Neural cell (in vitro differentiated cells): ENCODE results near the gene ZNF862. TPM values are rescaled to one million over a fixed set of nuclear protein-coding genes. Genes with fewer than 3 reads are reported as not detected.
A peak's percentile ranks its signal among the peaks of the same experiment; 100 is the strongest.

Source experiments
- H2AFZ ChIP-seq: fragments of 200-600, 300-800 bp; sonication (generic), shearing (Covaris generic); 2 replicates; pipeline ENCODE4 v1.6.0; 2014; ENCODE audit warnings: low read depth, mild to moderate bottlenecking, antibody characterized with exemption, low read length, moderate library complexity
- H3F3A ChIP-seq: fragments of 200-600 bp; shearing (Covaris generic); 2 replicates; pipeline ENCODE4 v1.6.1; 2016; ENCODE audit warnings: mild to moderate bottlenecking, moderate library complexity, mixed read lengths, antibody characterized with exemption, low read length; ENCODE audit not compliant: insufficient read depth, poor library complexity, severe bottlenecking
- H3K27ac ChIP-seq: fragments of 200-600, 300-800 bp; sonication (generic), shearing (Covaris generic); 2 replicates; pipeline ENCODE4 v1.5.1; 2014; ENCODE audit warnings: mild to moderate bottlenecking, low read length, moderate library complexity
- H3K27me3 ChIP-seq: fragments of 300-800, 200-600 bp; sonication (generic), shearing (Covaris generic); 2 replicates; pipeline ENCODE4 v1.6.0; 2014; ENCODE audit warnings: mild to moderate bottlenecking, low read depth, low read length, moderate library complexity; ENCODE audit not compliant: insufficient read depth
- H3K36me3 ChIP-seq: fragments of 300-800, 200-600 bp; sonication (generic), shearing (Covaris generic); 2 replicates; pipeline ENCODE4 v1.5.1; 2014; ENCODE audit warnings: mild to moderate bottlenecking, antibody characterized with exemption, low read length, moderate library complexity; ENCODE audit not compliant: insufficient read depth
- H3K4me2 ChIP-seq: fragments of 300-800, 200-600 bp; sonication (generic), shearing (Covaris generic); 2 replicates; pipeline ENCODE4 v1.6.0; 2014; ENCODE audit warnings: mild to moderate bottlenecking, low read length
- H3K4me3 ChIP-seq: fragments of 300-800, 200-600 bp; sonication (generic), shearing (Covaris generic); 2 replicates; pipeline ENCODE4 v1.5.1; 2014; ENCODE audit warnings: mild to moderate bottlenecking, low read length, moderate library complexity
- H3K79me2 ChIP-seq: fragments of 200-600 bp; shearing (Covaris generic); replicated peaks from 2 replicates; pipeline ENCODE4 v1.6.0; 2014; ENCODE audit warnings: mild to moderate bottlenecking, low read length, moderate library complexity; ENCODE audit not compliant: insufficient read depth
- H3K9ac ChIP-seq: fragments of 300-800, 200-600 bp; sonication (generic), shearing (Covaris generic); 2 replicates; pipeline ENCODE4 v1.6.1; 2016; ENCODE audit warnings: mild to moderate bottlenecking, low read length, mixed read lengths
- H3K9me2 ChIP-seq: fragments of 200-600 bp; shearing (Covaris generic); 2 replicates; pipeline ENCODE4 v1.6.1; 2016; ENCODE audit warnings: mild to moderate bottlenecking, low read length, mixed read lengths; ENCODE audit not compliant: insufficient read depth
- H3K9me3 ChIP-seq: fragments of 200-600, 300-800 bp; sonication (generic), shearing (Covaris generic); 2 replicates; pipeline ENCODE4 v1.6.1; 2016; ENCODE audit warnings: mild to moderate bottlenecking, mixed run types, low read length, moderate library complexity, mixed read lengths
- H4K20me1 ChIP-seq: fragments of 200-600 bp; shearing (Covaris generic); 2 replicates; pipeline ENCODE4 v1.6.1; 2016; ENCODE audit warnings: mild to moderate bottlenecking, mixed run types; ENCODE audit not compliant: insufficient read depth
- EP300 ChIP-seq: fragments of 450-650 bp; conservative IDR thresholded peaks from 2 replicates; pipeline ENCODE4 v1.6.1; 2014; ENCODE audit warnings: antibody characterized with exemption, mild to moderate bottlenecking, moderate library complexity; ENCODE audit not compliant: poor library complexity, severe bottlenecking
- EZH2 ChIP-seq: fragments of 200-600, 300-800 bp; shearing (Covaris generic), sonication (generic); IDR thresholded peaks from 2 replicates; pipeline ENCODE4 v1.6.1; 2014; ENCODE audit warnings: antibody characterized with exemption, low read length, borderline replicate concordance, mild to moderate bottlenecking; ENCODE audit not compliant: insufficient read depth, poor library complexity, severe bottlenecking
- MXI1 ChIP-seq: fragments of 450-650 bp; conservative IDR thresholded peaks from 2 replicates; pipeline ENCODE4 v1.6.1; 2014; ENCODE audit warnings: antibody characterized with exemption, mild to moderate bottlenecking; ENCODE audit not compliant: poor library complexity, severe bottlenecking
- POLR2AphosphoS5 ChIP-seq: IDR thresholded peaks from 2 replicates; pipeline ENCODE4 v1.6.1; 2012
- RAD21 ChIP-seq: fragments of 450-650 bp; conservative IDR thresholded peaks from 2 replicates; pipeline ENCODE4 v1.6.1; 2014; ENCODE audit warnings: antibody characterized with exemption, mild to moderate bottlenecking, moderate library complexity
- SMC3 ChIP-seq: fragments of 450-650 bp; conservative IDR thresholded peaks from 2 replicates; pipeline ENCODE4 v1.6.1; 2014; ENCODE audit warnings: antibody characterized with exemption, mild to moderate bottlenecking, moderate library complexity; ENCODE audit not compliant: poor library complexity
- TAF1 ChIP-seq: IDR thresholded peaks from 2 replicates; pipeline ENCODE4 v1.6.1; 2012; ENCODE audit warnings: low read depth
- polyA plus RNA-seq: library from polyadenylated mRNA; depleted of rRNA; stranded (reverse); fragments of >200 nt; gene quantifications from 2 replicates; pipeline ENCODE4 v1.2.3, GENCODE V29; 2014
- TF ChIP-seq, protein P1 (sequence below): IDR thresholded peaks from 2 replicates; pipeline ENCODE4 v1.6.1; 2012; ENCODE audit warnings: borderline replicate concordance
- TF ChIP-seq, protein P2 (sequence below): fragments of 450-650 bp; IDR thresholded peaks from 2 replicates; pipeline ENCODE4 v1.5.1; 2014; ENCODE audit warnings: antibody characterized with exemption, mild to moderate bottlenecking, moderate library complexity; ENCODE audit not compliant: poor library complexity, severe bottlenecking

The ZNF862 gene
- polyA plus RNA-seq, 1 donor from 2014 or later: 19.0 TPM

DNA sequence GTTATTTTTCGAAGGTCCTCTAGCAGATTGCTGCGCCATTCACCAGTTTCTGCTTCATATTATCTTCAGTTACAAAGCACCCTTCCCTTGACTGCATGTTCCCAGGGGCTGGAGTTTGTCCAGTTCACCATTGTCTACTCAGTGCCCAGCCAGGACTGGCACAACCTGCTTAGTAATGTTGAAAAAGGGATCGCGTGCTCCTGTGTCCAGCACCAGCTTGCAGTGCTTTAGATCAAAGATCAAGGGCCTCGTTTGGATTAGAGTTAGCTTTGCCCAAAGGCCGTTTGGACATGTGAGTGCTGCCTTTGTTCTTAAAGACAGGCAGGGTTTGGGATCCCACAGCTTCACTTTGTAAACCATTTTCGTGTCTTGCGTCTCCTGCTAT is 36.5 kb downstream of the ZNF862 start:
- no peaks in the 10 kb centered on the region for H3K36me3 ChIP-seq
- no peak overlapping the region for H3K27ac ChIP-seq
- H3K4me2 ChIP-seq: peak overlapping the region; percentile 98
- H3K9ac ChIP-seq: peak overlapping the region; percentile 91
- TF ChIP-seq SMC3 (no peak), EP300 (no peak), MXI1 (no peak), RAD21 (no peak), POLR2AphosphoS5 (no peak), EZH2 (no peak), TAF1 (no peak)
- TF ChIP-seq, protein P1, sequence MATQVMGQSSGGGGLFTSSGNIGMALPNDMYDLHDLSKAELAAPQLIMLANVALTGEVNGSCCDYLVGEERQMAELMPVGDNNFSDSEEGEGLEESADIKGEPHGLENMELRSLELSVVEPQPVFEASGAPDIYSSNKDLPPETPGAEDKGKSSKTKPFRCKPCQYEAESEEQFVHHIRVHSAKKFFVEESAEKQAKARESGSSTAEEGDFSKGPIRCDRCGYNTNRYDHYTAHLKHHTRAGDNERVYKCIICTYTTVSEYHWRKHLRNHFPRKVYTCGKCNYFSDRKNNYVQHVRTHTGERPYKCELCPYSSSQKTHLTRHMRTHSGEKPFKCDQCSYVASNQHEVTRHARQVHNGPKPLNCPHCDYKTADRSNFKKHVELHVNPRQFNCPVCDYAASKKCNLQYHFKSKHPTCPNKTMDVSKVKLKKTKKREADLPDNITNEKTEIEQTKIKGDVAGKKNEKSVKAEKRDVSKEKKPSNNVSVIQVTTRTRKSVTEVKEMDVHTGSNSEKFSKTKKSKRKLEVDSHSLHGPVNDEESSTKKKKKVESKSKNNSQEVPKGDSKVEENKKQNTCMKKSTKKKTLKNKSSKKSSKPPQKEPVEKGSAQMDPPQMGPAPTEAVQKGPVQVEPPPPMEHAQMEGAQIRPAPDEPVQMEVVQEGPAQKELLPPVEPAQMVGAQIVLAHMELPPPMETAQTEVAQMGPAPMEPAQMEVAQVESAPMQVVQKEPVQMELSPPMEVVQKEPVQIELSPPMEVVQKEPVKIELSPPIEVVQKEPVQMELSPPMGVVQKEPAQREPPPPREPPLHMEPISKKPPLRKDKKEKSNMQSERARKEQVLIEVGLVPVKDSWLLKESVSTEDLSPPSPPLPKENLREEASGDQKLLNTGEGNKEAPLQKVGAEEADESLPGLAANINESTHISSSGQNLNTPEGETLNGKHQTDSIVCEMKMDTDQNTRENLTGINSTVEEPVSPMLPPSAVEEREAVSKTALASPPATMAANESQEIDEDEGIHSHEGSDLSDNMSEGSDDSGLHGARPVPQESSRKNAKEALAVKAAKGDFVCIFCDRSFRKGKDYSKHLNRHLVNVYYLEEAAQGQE: no peak
- TF ChIP-seq, protein P2, sequence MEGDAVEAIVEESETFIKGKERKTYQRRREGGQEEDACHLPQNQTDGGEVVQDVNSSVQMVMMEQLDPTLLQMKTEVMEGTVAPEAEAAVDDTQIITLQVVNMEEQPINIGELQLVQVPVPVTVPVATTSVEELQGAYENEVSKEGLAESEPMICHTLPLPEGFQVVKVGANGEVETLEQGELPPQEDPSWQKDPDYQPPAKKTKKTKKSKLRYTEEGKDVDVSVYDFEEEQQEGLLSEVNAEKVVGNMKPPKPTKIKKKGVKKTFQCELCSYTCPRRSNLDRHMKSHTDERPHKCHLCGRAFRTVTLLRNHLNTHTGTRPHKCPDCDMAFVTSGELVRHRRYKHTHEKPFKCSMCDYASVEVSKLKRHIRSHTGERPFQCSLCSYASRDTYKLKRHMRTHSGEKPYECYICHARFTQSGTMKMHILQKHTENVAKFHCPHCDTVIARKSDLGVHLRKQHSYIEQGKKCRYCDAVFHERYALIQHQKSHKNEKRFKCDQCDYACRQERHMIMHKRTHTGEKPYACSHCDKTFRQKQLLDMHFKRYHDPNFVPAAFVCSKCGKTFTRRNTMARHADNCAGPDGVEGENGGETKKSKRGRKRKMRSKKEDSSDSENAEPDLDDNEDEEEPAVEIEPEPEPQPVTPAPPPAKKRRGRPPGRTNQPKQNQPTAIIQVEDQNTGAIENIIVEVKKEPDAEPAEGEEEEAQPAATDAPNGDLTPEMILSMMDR: no peak
- no peaks in the 10 kb centered on the region for H3K9me2 ChIP-seq
- peaks cover 20% of the 10 kb centered on the region for H3K79me2 ChIP-seq
- peak overlapping the region; percentile 93 for H3K4me3 ChIP-seq
- H2AFZ ChIP-seq: no peak overlapping the region
- H3F3A ChIP-seq: no peaks in the 10 kb centered on the region
- H4K20me1 ChIP-seq: no peaks in the 10 kb centered on the region
- no peaks in the 10 kb centered on the region for H3K27me3 ChIP-seq
- no peaks in the 10 kb centered on the region for H3K9me3 ChIP-seq

DNA sequence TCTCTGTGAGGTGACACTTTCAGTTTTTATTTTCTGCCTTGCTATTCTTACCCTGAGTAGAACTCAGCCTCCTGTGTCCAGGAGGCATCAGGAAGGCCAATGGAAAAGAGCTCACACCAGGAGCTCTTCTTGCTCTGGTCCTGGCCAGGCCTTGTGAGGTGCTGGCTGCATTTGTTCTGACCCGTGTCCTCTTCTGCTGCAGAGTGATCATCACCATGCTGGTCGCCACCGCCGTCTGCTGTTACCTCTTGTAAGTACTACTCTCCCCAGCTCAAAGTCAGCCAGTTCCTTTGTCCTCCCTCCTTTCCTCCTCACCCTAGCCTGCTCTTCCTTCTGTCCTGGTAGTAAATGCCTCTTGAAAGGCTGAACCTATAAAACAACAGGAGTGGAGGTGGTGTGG is 37.2 kb downstream of the ZNF862 start:
- Histone ChIP-seq H2AFZ (no peak overlapping the region), H3K4me2 (peak overlapping the region; percentile 98), H3K9me3 (no peaks in the 10 kb centered on the region), H3K36me3 (no peaks in the 10 kb centered on the region), H3K79me2 (peaks cover 20% of the 10 kb centered on the region), H3K27ac (no peak overlapping the region), H3F3A (no peaks in the 10 kb centered on the region), H3K27me3 (no peaks in the 10 kb centered on the region), H4K20me1 (no peaks in the 10 kb centered on the region), H3K4me3 (peak overlapping the region; percentile 93), H3K9me2 (no peaks in the 10 kb centered on the region), H3K9ac (peak overlapping the region; percentile 91)
- TF ChIP-seq EZH2: no peak
- TF ChIP-seq, protein P1: no peak
- TF ChIP-seq TAF1: no peak
- no peak for TF ChIP-seq SMC3
- TF ChIP-seq POLR2AphosphoS5: no peak
- no peak for TF ChIP-seq EP300
- TF ChIP-seq RAD21: no peak
- TF ChIP-seq MXI1: no peak
- TF ChIP-seq, protein P2: no peak
